ENCODE measurements around the gene NPR1. TPM values are rescaled to one million over a fixed set of nuclear protein-coding genes. Genes with fewer than 3 reads are reported as not detected.
"Not testable (repeated sequence)": the region's sequence is repeated elsewhere in the genome, so short reads cannot be mapped to it uniquely, and the experiment has no call there.

The NPR1 gene
- total RNA-seq, 1 experiment from 2014 or later, result 0.06 TPM

GRCh38 chr1:153711026-153711425 lies 32.5 kb downstream of the NPR1 start:
- Histone ChIP-seq H3K27me3 (peaks cover 4% of the 10 kb centered on the region; the same call in 1 of the 2 replicates), H3K36me3 (no peaks in the 10 kb centered on the region), H3K4me3 (no peak overlapping the region), H3K4me1 (no peaks in the 10 kb centered on the region), H3K27ac (no peak overlapping the region), H3K9me3 (replicated peaks) (no peaks in the 10 kb centered on the region)
- DNase-seq, result no peak

- not testable (repeated sequence) for H3K27me3 ChIP-seq; H3K4me1 ChIP-seq; H3K4me3 ChIP-seq; H3K36me3 ChIP-seq; H3K9me3 ChIP-seq (replicated peaks); DNase-seq; H3K27ac ChIP-seq
Observed at GRCh38 chr1:153716211-153716610, 37.7 kb downstream of the NPR1 start.

GRCh38 chr1:153717330-153717729 lies 38.8 kb downstream of the NPR1 start:
- Histone ChIP-seq H3K27ac (no peak overlapping the region), H3K4me3 (no peak overlapping the region), H3K27me3 (peaks cover 4% of the 10 kb centered on the region; the same call in 1 of the 2 replicates), H3K36me3 (no peaks in the 10 kb centered on the region), H3K9me3 (replicated peaks) (no peaks in the 10 kb centered on the region), H3K4me1 (no peaks in the 10 kb centered on the region)
- DNase-seq, result no peak

- H3K36me3 ChIP-seq, result no peaks in the 10 kb centered on the region
- H3K4me1 ChIP-seq, result no peaks in the 10 kb centered on the region
- no peak for DNase-seq
- no peak overlapping the region for H3K27ac ChIP-seq
- H3K9me3 ChIP-seq (replicated peaks), result no peaks in the 10 kb centered on the region
- no peaks in the 10 kb centered on the region for H3K27me3 ChIP-seq
- H3K4me3 ChIP-seq, result no peak overlapping the region
Observed at GRCh38 chr1:153723687-153724086, 45.2 kb downstream of the NPR1 start.

GRCh38 chr1:153724634-153725033 lies 46.1 kb downstream of the NPR1 start:
- H3K4me3 ChIP-seq; DNase-seq; H3K27me3 ChIP-seq; H3K27ac ChIP-seq; H3K4me1 ChIP-seq; H3K36me3 ChIP-seq; H3K9me3 ChIP-seq (replicated peaks): not testable (repeated sequence)

- Histone ChIP-seq H3K4me1 (no peaks in the 10 kb centered on the region), H3K27me3 (no peaks in the 10 kb centered on the region), H3K36me3 (no peaks in the 10 kb centered on the region), H3K27ac (peak within 1 kb of the TSS; percentile 90), H3K4me3 (peak within 1 kb of the TSS; percentile 93), H3K9me3 (replicated peaks) (no peaks in the 10 kb centered on the region)
- DNase-seq, result peak; percentile 99
Observed at GRCh38 chr1:153727463-153728304, 49.2 kb downstream of the NPR1 start, which contains the start of gene INTS3. Gene INTS3, plus strand, starts transcription at chr1:153728050. Its CDS starts 585 bp downstream, at chr1:153728635.

- no peaks in the 10 kb centered on the region for H3K27me3 ChIP-seq
- H3K4me3 ChIP-seq, result peak overlapping the region; percentile 93
- H3K9me3 ChIP-seq (replicated peaks), result no peaks in the 10 kb centered on the region
- no peaks in the 10 kb centered on the region for H3K36me3 ChIP-seq
- peak overlapping the region; percentile 90 for H3K27ac ChIP-seq
- H3K4me1 ChIP-seq, result no peaks in the 10 kb centered on the region
- DNase-seq, result peak; percentile 65 to 68
Observed at GRCh38 chr1:153728305-153729066, 50.0 kb downstream of the NPR1 start.

- no peak overlapping the region for H3K27ac ChIP-seq
- DNase-seq, result no peak
- no peaks in the 10 kb centered on the region for H3K9me3 ChIP-seq (replicated peaks)
- no peaks in the 10 kb centered on the region for H3K4me1 ChIP-seq
- no peaks in the 10 kb centered on the region for H3K27me3 ChIP-seq
- no peaks in the 10 kb centered on the region for H3K36me3 ChIP-seq
- no peak overlapping the region for H3K4me3 ChIP-seq
Observed at GRCh38 chr1:153730468-153730988, 52.0 kb downstream of the NPR1 start.

GRCh38 chr1:153733970-153734369 lies 55.5 kb downstream of the NPR1 start:
- H3K36me3 ChIP-seq, result no peaks in the 10 kb centered on the region
- no peak overlapping the region for H3K27ac ChIP-seq
- no peak for DNase-seq
- no peaks in the 10 kb centered on the region for H3K27me3 ChIP-seq
- H3K4me1 ChIP-seq, result no peaks in the 10 kb centered on the region
- H3K9me3 ChIP-seq (replicated peaks), result no peaks in the 10 kb centered on the region
- H3K4me3 ChIP-seq, result no peak overlapping the region

GRCh38 chr1:153734396-153735089 lies 56.1 kb downstream of the NPR1 start:
- H3K4me3 ChIP-seq, result no peak overlapping the region
- H3K27ac ChIP-seq, result no peak overlapping the region
- no peaks in the 10 kb centered on the region for H3K4me1 ChIP-seq
- H3K27me3 ChIP-seq, result no peaks in the 10 kb centered on the region
- H3K9me3 ChIP-seq (replicated peaks), result no peaks in the 10 kb centered on the region
- no peaks in the 10 kb centered on the region for H3K36me3 ChIP-seq
- DNase-seq, result no peak

- H3K27me3 ChIP-seq, result no peaks in the 10 kb centered on the region
- H3K9me3 ChIP-seq (replicated peaks), result no peaks in the 10 kb centered on the region
- no peaks in the 10 kb centered on the region for H3K36me3 ChIP-seq
- H3K4me1 ChIP-seq, result no peaks in the 10 kb centered on the region
- DNase-seq, result no peak
- no peak overlapping the region for H3K4me3 ChIP-seq
- no peak overlapping the region for H3K27ac ChIP-seq
Observed at GRCh38 chr1:153735090-153735420, 56.6 kb downstream of the NPR1 start.

GRCh38 chr1:153741986-153742385 lies 63.5 kb downstream of the NPR1 start:
- Histone ChIP-seq H3K4me1 (no peaks in the 10 kb centered on the region), H3K4me3 (no peak overlapping the region), H3K27me3 (no peaks in the 10 kb centered on the region), H3K27ac (no peak overlapping the region), H3K9me3 (replicated peaks) (no peaks in the 10 kb centered on the region), H3K36me3 (peaks cover 20% of the 10 kb centered on the region)
- no peak for DNase-seq

GRCh38 chr1:153742411-153743142 lies 64.1 kb downstream of the NPR1 start:
- no peaks in the 10 kb centered on the region for H3K27me3 ChIP-seq
- DNase-seq, result no peak
- no peaks in the 10 kb centered on the region for H3K9me3 ChIP-seq (replicated peaks)
- H3K27ac ChIP-seq, result no peak overlapping the region
- H3K4me1 ChIP-seq, result no peaks in the 10 kb centered on the region
- no peak overlapping the region for H3K4me3 ChIP-seq
- peaks cover 21% of the 10 kb centered on the region for H3K36me3 ChIP-seq

Measured in SJCRH30 (cell line).